GM06990 (cell line): ENCODE measurements around the gene RAMP2.

Source experiments
- DNase-seq: peaks from one replicate; pipeline ENCODE4 v3.0.0-alpha.2; 2011; ENCODE audit not compliant: insufficient read length; ENCODE audit errors: extremely low read depth
- H3K27me3 ChIP-seq: replicated peaks from 2 replicates; pipeline ENCODE4 v1.6.0; 2011; ENCODE audit warnings: low read length; ENCODE audit not compliant: control insufficient read depth, insufficient read depth
- H3K36me3 ChIP-seq: 2 replicates; pipeline ENCODE4 v1.5.1; 2011; ENCODE audit warnings: low read length; ENCODE audit not compliant: control insufficient read depth, insufficient read depth
- H3K4me3 ChIP-seq: replicated peaks from 2 replicates; pipeline ENCODE4 v1.5.1; 2011; ENCODE audit warnings: low read depth, mild to moderate bottlenecking, control low read depth, low read length
- CTCF ChIP-seq: IDR thresholded peaks from 2 replicates; pipeline ENCODE4 v1.5.1; 2011; ENCODE audit warnings: low read length, control low read depth, mild to moderate bottlenecking, inconsistent platforms; ENCODE audit not compliant: insufficient read depth, poor library complexity, severe bottlenecking

RAMP2 gene

GRCh38 chr17:42750739-42751344, 10.2 kb upstream of the RAMP2 start:
- no peaks in the 10 kb centered on the region for H3K36me3 ChIP-seq
- no peaks in the 10 kb centered on the region for H3K27me3 ChIP-seq
- no peak for TF ChIP-seq CTCF
- no peak overlapping the region for H3K4me3 ChIP-seq
- DNase-seq, result no peak

GRCh38 chr17:42751628-42752027, 9.4 kb upstream of the RAMP2 start:
- H3K27me3 ChIP-seq, result no peaks in the 10 kb centered on the region
- no peak overlapping the region for H3K4me3 ChIP-seq
- H3K36me3 ChIP-seq, result no peaks in the 10 kb centered on the region
- no peak for DNase-seq
- no peak for TF ChIP-seq CTCF

- DNase-seq, result no peak
- Histone ChIP-seq H3K4me3 (no peak overlapping the region), H3K27me3 (no peaks in the 10 kb centered on the region), H3K36me3 (no peaks in the 10 kb centered on the region)
- TF ChIP-seq CTCF, result no peak
Measured at GRCh38 chr17:42754782-42755181, 6.2 kb upstream of the RAMP2 start.

GRCh38 chr17:42759982-42760651, 910 bp upstream of the RAMP2 start:
- H3K27me3 ChIP-seq, result no peaks in the 10 kb centered on the region
- H3K36me3 ChIP-seq, result no peaks in the 10 kb centered on the region
- no peak for DNase-seq
- no peak overlapping the region for H3K4me3 ChIP-seq
- no peak for TF ChIP-seq CTCF

- H3K36me3 ChIP-seq, result no peaks in the 10 kb centered on the region
- TF ChIP-seq CTCF, result no peak
- no peak for DNase-seq
- no peak overlapping the region for H3K4me3 ChIP-seq
- H3K27me3 ChIP-seq, result no peaks in the 10 kb centered on the region
Measured at GRCh38 chr17:42761638-42762037, 611 bp downstream of the RAMP2 start.
